ENCODE results near the gene CCDC171. TPM values are rescaled to one million over a fixed set of nuclear protein-coding genes. Genes with fewer than 3 reads are reported as not detected.
"Not testable (repeated sequence)": the region's sequence is repeated elsewhere in the genome, so short reads cannot be mapped to it uniquely, and the experiment has no call there.

Gene CCDC171
- total and polyA plus RNA-seq, 2 donors from 2014 or later = 1.2 to 5.1 TPM

- intact Hi-C loops (cut with DNase I) = no loop called here
- TF ChIP-seq CTCF (IDR thresholded peaks at IDR 0.05; ENCODE audit: borderline replicate concordance, extremely low read depth, insufficient read depth) = no peak
- H3K27ac ChIP-seq (ENCODE audit: low read depth in 2 of 2, low read length in 2 of 2) = no peak overlapping the region
- H3K9me3 ChIP-seq (ENCODE audit: control insufficient read depth in 2 of 3, insufficient read depth in 1 of 3, low read length in 3 of 3) = no peaks in the 10 kb centered on the region
- no peak overlapping the region for H3K4me3 ChIP-seq (ENCODE audit: low read length in 3 of 3)
- H3K36me3 ChIP-seq (ENCODE audit: control insufficient read depth in 2 of 3, insufficient read depth in 3 of 3, low read length in 3 of 3) = no peaks in the 10 kb centered on the region
- H3K27me3 ChIP-seq (ENCODE audit: control insufficient read depth, insufficient read depth, low read length) = no peaks in the 10 kb centered on the region
- H3K9ac ChIP-seq (ENCODE audit: low read length in 3 of 3) = no peak overlapping the region
- no peak for DNase-seq
- no peak for FAIRE-seq
- H3K4me1 ChIP-seq (ENCODE audit: control insufficient read depth in 2 of 3, insufficient read depth in 2 of 3, low read depth in 1 of 3, low read length in 3 of 3) = no peaks in the 10 kb centered on the region
Observed at GRCh38 chr9:15524845-15525455, 27.9 kb upstream of the CCDC171 start.

GRCh38 chr9:15525958-15526357 is 26.9 kb upstream of the CCDC171 start:
- no peaks in the 10 kb centered on the region for H3K4me1 ChIP-seq (ENCODE audit: control insufficient read depth in 2 of 3, insufficient read depth in 2 of 3, low read depth in 1 of 3, low read length in 3 of 3)
- no peak overlapping the region for H3K27ac ChIP-seq (ENCODE audit: low read depth in 2 of 2, low read length in 2 of 2)
- H3K9ac ChIP-seq (ENCODE audit: low read length in 3 of 3) = no peak overlapping the region
- H3K36me3 ChIP-seq (ENCODE audit: control insufficient read depth in 2 of 3, insufficient read depth in 3 of 3, low read length in 3 of 3) = no peaks in the 10 kb centered on the region
- no peaks in the 10 kb centered on the region for H3K27me3 ChIP-seq (ENCODE audit: control insufficient read depth, insufficient read depth, low read length)
- no peaks in the 10 kb centered on the region for H3K9me3 ChIP-seq (ENCODE audit: control insufficient read depth in 2 of 3, insufficient read depth in 1 of 3, low read length in 3 of 3)
- no peak for TF ChIP-seq CTCF (IDR thresholded peaks at IDR 0.05; ENCODE audit: borderline replicate concordance, extremely low read depth, insufficient read depth)
- DNase-seq (no peak), FAIRE-seq (peak; percentile 32)
- H3K4me3 ChIP-seq (ENCODE audit: low read length in 3 of 3) = no peak overlapping the region
- intact Hi-C loops (cut with DNase I) = no loop called here

GRCh38 chr9:15527035-15527434 is 25.8 kb upstream of the CCDC171 start:
- H3K36me3 ChIP-seq (ENCODE audit: control insufficient read depth in 2 of 3, insufficient read depth in 3 of 3, low read length in 3 of 3); DNase-seq; H3K4me3 ChIP-seq (ENCODE audit: low read length in 3 of 3); FAIRE-seq; H3K9me3 ChIP-seq (ENCODE audit: control insufficient read depth in 2 of 3, insufficient read depth in 1 of 3, low read length in 3 of 3); H3K27ac ChIP-seq (ENCODE audit: low read depth in 2 of 2, low read length in 2 of 2); H3K4me1 ChIP-seq (ENCODE audit: control insufficient read depth in 2 of 3, insufficient read depth in 2 of 3, low read depth in 1 of 3, low read length in 3 of 3); H3K27me3 ChIP-seq (ENCODE audit: control insufficient read depth, insufficient read depth, low read length); intact Hi-C loops (cut with DNase I); H3K9ac ChIP-seq (ENCODE audit: low read length in 3 of 3): not testable (repeated sequence)

GRCh38 chr9:15529566-15530324 is 23.1 kb upstream of the CCDC171 start:
- Histone ChIP-seq H3K36me3 (ENCODE audit: control insufficient read depth in 2 of 3, insufficient read depth in 3 of 3, low read length in 3 of 3) (no peaks in the 10 kb centered on the region), H3K27ac (ENCODE audit: low read depth in 2 of 2, low read length in 2 of 2) (no peak overlapping the region), H3K9ac (ENCODE audit: low read length in 3 of 3) (no peak overlapping the region), H3K9me3 (ENCODE audit: control insufficient read depth in 2 of 3, insufficient read depth in 1 of 3, low read length in 3 of 3) (no peaks in the 10 kb centered on the region), H3K27me3 (ENCODE audit: control insufficient read depth, insufficient read depth, low read length) (no peaks in the 10 kb centered on the region), H3K4me1 (ENCODE audit: control insufficient read depth in 2 of 3, insufficient read depth in 2 of 3, low read depth in 1 of 3, low read length in 3 of 3) (no peaks in the 10 kb centered on the region), H3K4me3 (ENCODE audit: low read length in 3 of 3) (no peak overlapping the region)
- DNase-seq = no peak
- intact Hi-C loops (cut with DNase I) = no loop called here
- FAIRE-seq = no peak
- no peak for TF ChIP-seq CTCF (IDR thresholded peaks at IDR 0.05; ENCODE audit: borderline replicate concordance, extremely low read depth, insufficient read depth)

Data from kidney (tissue), 14 donors.